Prostate gland (tissue), 2 donors: Measurements from ENCODE around the gene C1QTNF6. TPM values are rescaled to one million over a fixed set of nuclear protein-coding genes. Genes with fewer than 3 reads are reported as not detected.
"Not testable (repeated sequence)": the region's sequence is repeated elsewhere in the genome, so short reads cannot be mapped to it uniquely, and the experiment has no call there.

Source experiments
- DNase-seq: peaks from one replicate; pipeline ENCODE4 v3.0.0-alpha.2; 2019; ENCODE audit warnings: low spot score
- H3K27ac ChIP-seq, 2 donors: fragments of 200-600 bp; sonication (generic); 2 replicates each; pipeline ENCODE4 v1.5.1; 2017 to 2019
- H3K27me3 ChIP-seq: fragments of 200-600 bp; sonication (generic); replicated peaks from 2 replicates; pipeline ENCODE4 v1.5.1; 2019; ENCODE audit not compliant: insufficient read depth
- H3K36me3 ChIP-seq, 2 donors: fragments of 200-600 bp; sonication (generic); 1 replicate in 1 of 2; 2 replicates in 1 of 2; pipeline versions ENCODE4 v1.5.1 to v1.8.1; 2017 to 2019
- H3K4me1 ChIP-seq: fragments of 200-600 bp; sonication (generic); replicated peaks from 2 replicates; pipeline ENCODE4 v1.5.1; 2019
- H3K4me3 ChIP-seq, 2 donors: fragments of 200-600 bp; sonication (generic); 2 replicates each; pipeline ENCODE4 v1.5.1; 2017 to 2019
- H3K9me3 ChIP-seq: fragments of 200-600 bp; sonication (generic); 2 replicates; pipeline ENCODE4 v1.5.1; 2017
- POLR2A ChIP-seq: fragments of 450-650 bp; IDR thresholded peaks from one replicate; pipeline ENCODE4 v1.6.1; 2016; ENCODE audit warnings: antibody characterized with exemption, mild to moderate bottlenecking
- POLR2AphosphoS5 ChIP-seq: sonication (generic); formaldehyde crosslinking; IDR thresholded peaks from one replicate; pipeline ENCODE4 v1.6.1; 2017; ENCODE audit warnings: antibody characterized with exemption
- WGBS: methylation state at CpG from one replicate; pipeline ENCODE4 v1.1.5; 2018; 5-methylcytosine and 5-hydroxymethylcytosine counted together
- intact Hi-C: fragments of 100-400 bp; cut with DNase I; formaldehyde crosslinking; loops from one replicate; pipeline ENCODE4 v1.14.2; 2022
- total RNA-seq, 2 donors: library from RNA; depleted of rRNA; stranded (reverse); fragments of >200 nt; gene quantifications; one replicate each; pipeline ENCODE4 v1.1.0, GENCODE V29; 2016
- TF ChIP-seq, protein P1 (sequence below), 4 experiments: fragments of 200-600 bp in 2 of 4; fragments of 450-650 bp in 2 of 4; sonication (generic) in 2 of 4; IDR thresholded peaks; 1 replicate in 3 of 4; 2 replicates in 1 of 4; pipeline ENCODE4 v1.5.1; 2016 to 2019; ENCODE audit warnings: antibody characterized with exemption in 4 of 4, mild to moderate bottlenecking in 2 of 4, moderate library complexity in 2 of 4

Gene C1QTNF6
- total RNA-seq: 1 to 10 TPM; 2.1 to 9.3 TPM

DNA sequence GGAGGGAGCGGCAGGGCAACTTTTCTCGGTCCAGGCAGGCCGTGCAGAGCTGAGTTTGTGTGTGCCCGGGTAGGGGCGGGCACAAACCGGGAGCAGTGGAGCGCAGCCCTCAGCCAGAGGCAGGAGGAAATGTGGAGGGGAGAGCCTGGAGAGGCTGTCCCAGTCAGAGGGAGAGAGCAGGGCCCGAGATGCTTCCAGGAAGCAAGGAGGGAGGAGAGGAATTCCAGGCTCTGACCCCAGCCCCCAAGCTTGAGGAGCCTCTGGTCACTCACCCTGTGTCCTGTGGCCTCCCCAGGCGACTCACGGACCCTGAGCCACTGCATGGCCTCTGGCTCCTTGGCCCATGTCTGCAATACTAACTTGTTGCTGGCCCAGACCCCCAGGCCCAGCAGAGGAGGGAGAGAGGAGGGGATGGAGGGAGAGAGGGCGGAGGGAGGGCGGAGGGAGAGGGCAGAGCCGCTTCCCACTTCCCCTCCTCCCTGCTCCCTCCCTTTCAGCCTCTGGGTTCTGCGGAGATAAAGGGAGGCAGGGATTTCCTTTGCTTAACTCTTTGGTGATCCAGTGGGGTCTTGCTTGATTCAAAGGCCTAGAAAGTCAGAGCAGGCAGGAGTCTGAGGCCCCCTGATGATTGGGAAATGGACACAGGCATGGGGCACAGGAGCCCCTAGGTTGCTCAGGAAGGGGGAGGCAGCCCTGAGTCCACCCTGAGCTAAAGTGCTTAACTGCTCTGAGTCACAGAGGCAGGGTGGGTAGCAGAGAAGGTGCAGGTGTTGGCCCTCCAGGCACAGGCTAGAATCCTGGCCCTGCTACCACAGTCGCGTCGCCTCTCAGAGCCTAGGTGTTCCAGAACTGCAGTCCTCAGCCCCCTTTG lies at the start of gene C1QTNF6:
Gene C1QTNF6, minus strand, starts transcription at position 357 of the 871 bp plus-strand sequence. Its CDS starts 34 bp downstream, at position 323.
- H3K27ac ChIP-seq: peak within 1 kb of the TSS; percentile 72 to 83
- no peaks in the 10 kb centered on the region for H3K9me3 ChIP-seq
- H3K36me3 ChIP-seq: no peaks in the 10 kb centered on the region
- intact Hi-C loops: no loop called here
- no peaks in the 10 kb centered on the region for H3K27me3 ChIP-seq
- 17% methylated on average over 16 of the region's 17 CpGs for WGBS
- peak within 1 kb of the TSS in 1 of 2 donors; percentile 8 for H3K4me3 ChIP-seq
- DNase-seq: no peak
- TF ChIP-seq POLR2AphosphoS5 (no peak), POLR2A (no peak)
- TF ChIP-seq, protein P1, sequence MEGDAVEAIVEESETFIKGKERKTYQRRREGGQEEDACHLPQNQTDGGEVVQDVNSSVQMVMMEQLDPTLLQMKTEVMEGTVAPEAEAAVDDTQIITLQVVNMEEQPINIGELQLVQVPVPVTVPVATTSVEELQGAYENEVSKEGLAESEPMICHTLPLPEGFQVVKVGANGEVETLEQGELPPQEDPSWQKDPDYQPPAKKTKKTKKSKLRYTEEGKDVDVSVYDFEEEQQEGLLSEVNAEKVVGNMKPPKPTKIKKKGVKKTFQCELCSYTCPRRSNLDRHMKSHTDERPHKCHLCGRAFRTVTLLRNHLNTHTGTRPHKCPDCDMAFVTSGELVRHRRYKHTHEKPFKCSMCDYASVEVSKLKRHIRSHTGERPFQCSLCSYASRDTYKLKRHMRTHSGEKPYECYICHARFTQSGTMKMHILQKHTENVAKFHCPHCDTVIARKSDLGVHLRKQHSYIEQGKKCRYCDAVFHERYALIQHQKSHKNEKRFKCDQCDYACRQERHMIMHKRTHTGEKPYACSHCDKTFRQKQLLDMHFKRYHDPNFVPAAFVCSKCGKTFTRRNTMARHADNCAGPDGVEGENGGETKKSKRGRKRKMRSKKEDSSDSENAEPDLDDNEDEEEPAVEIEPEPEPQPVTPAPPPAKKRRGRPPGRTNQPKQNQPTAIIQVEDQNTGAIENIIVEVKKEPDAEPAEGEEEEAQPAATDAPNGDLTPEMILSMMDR (IDR thresholded peaks at IDR 0.05): no peak
- H3K4me1 ChIP-seq: peaks cover 14% of the 10 kb centered on the region

GRCh38 chr22:37235897-37236607 lies 48.0 kb upstream of the C1QTNF6 start:
- Histone ChIP-seq H3K4me1 (no peaks in the 10 kb centered on the region), H3K9me3 (no peaks in the 10 kb centered on the region), H3K27me3 (no peaks in the 10 kb centered on the region), H3K4me3 (no peak overlapping the region), H3K36me3 (no peaks in the 10 kb centered on the region), H3K27ac (no peak overlapping the region)
- intact Hi-C loops: no loop called here
- no peak for DNase-seq
- WGBS: 91% methylated on average over 3 of the region's 3 CpGs
- no peak for TF ChIP-seq POLR2A
- TF ChIP-seq, protein P1 (IDR thresholded peaks at IDR 0.05): no peak
- no peak for TF ChIP-seq POLR2AphosphoS5

DNA sequence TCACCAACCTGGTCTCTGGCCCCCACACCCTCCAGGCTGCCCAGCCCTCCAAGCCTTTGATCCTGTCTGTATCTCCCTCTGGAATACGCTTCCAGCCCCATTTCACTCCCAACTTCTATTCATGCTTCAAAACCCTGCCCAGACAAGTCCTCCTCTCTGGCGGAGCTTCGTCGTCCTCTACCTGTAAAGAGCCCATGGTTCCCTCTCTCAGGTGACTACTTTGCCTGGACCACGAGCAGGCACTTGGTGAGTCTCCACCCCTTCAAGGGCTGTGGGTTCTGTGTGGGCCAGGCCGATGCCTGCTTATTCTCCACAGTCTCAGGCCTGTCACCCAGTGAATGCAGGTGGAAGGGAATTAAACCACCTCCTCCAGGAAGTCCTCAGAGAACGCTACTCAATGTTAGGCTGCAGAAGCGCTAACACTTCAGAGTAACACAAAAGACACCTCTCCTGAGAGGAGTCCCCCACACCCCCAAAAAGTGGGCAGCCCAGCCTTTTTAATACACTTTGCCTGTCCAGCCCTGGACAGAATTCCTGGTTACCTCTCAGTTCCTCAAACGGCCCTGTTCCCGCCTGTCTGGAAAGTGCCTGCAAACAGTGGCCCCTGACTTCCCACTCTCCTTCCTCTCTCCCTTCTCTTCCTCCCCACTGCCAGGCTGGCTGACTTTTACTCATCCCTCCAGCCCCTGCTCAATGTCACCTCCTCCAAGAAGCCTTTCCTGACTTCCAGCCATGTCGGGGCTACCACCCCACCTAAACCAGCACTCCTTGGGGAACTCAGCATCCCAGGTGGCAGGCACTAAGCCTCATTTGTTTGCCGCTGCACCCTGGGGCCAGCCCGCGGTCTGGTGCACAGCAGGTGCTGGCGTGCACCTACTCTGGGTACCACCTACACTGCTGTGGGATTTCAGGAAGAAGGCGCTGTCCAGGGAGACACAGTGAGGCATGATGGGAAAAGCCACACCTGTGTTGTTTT lies 47.0 kb upstream of the C1QTNF6 start:
- H3K4me1 ChIP-seq: no peaks in the 10 kb centered on the region
- intact Hi-C loops: no loop called here
- H3K27ac ChIP-seq: no peak overlapping the region
- WGBS: 83% methylated on average over 16 of the region's 16 CpGs
- DNase-seq: no peak
- no peaks in the 10 kb centered on the region for H3K36me3 ChIP-seq
- H3K9me3 ChIP-seq: no peaks in the 10 kb centered on the region
- no peaks in the 10 kb centered on the region for H3K27me3 ChIP-seq
- TF ChIP-seq, protein P1 (IDR thresholded peaks at IDR 0.05): no peak
- no peak for TF ChIP-seq POLR2AphosphoS5
- no peak for TF ChIP-seq POLR2A
- H3K4me3 ChIP-seq: no peak overlapping the region

- Histone ChIP-seq H3K27me3 (no peaks in the 10 kb centered on the region), H3K9me3 (no peaks in the 10 kb centered on the region), H3K27ac (no peak overlapping the region), H3K36me3 (no peaks in the 10 kb centered on the region), H3K4me1 (no peaks in the 10 kb centered on the region), H3K4me3 (no peak overlapping the region)
- TF ChIP-seq POLR2A (no peak), POLR2AphosphoS5 (no peak)
- TF ChIP-seq, protein P1 (IDR thresholded peaks at IDR 0.05): no peak
- DNase-seq: no peak
- WGBS: 56% methylated on average over 25 of the region's 27 CpGs
- intact Hi-C loops: no loop called here
Measured at GRCh38 chr22:37233751-37234631, 45.9 kb upstream of the C1QTNF6 start.

DNA sequence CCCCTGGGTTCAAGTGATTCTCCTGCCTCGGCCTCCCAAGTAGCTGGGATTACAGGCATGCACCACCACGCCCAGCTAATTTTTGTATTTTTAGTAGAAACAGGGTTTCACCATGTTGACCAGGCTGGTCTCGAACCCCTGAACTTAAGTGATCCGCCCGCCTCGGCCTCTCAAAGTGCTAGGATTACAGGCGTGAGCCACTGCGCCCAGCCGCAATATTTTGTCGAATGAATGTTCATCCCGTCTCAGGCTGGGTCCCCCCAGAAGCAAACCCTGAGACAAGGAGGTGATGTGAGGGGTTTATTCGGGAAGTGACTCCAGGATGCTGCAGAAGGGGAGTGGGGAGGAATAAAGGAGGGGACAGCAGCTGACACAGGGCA lies 45.3 kb upstream of the C1QTNF6 start:
- H3K27me3 ChIP-seq, H3K4me1 ChIP-seq, H3K36me3 ChIP-seq, intact Hi-C loops, H3K27ac ChIP-seq, H3K9me3 ChIP-seq, H3K4me3 ChIP-seq, DNase-seq: not testable (repeated sequence)
- 93% methylated on average over 12 of the region's 12 CpGs for WGBS
